HG03442 (cell line): Measurements from ENCODE around the gene UTP11.

Source experiments
- ATAC-seq: cut with Tn5 transposase; IDR thresholded peaks from one replicate; pipeline ENCODE4 v1.9.1; 2021; ENCODE audit warnings: mild to moderate bottlenecking, moderate library complexity; ENCODE audit not compliant: unreplicated experiment

Gene UTP11

DNA sequence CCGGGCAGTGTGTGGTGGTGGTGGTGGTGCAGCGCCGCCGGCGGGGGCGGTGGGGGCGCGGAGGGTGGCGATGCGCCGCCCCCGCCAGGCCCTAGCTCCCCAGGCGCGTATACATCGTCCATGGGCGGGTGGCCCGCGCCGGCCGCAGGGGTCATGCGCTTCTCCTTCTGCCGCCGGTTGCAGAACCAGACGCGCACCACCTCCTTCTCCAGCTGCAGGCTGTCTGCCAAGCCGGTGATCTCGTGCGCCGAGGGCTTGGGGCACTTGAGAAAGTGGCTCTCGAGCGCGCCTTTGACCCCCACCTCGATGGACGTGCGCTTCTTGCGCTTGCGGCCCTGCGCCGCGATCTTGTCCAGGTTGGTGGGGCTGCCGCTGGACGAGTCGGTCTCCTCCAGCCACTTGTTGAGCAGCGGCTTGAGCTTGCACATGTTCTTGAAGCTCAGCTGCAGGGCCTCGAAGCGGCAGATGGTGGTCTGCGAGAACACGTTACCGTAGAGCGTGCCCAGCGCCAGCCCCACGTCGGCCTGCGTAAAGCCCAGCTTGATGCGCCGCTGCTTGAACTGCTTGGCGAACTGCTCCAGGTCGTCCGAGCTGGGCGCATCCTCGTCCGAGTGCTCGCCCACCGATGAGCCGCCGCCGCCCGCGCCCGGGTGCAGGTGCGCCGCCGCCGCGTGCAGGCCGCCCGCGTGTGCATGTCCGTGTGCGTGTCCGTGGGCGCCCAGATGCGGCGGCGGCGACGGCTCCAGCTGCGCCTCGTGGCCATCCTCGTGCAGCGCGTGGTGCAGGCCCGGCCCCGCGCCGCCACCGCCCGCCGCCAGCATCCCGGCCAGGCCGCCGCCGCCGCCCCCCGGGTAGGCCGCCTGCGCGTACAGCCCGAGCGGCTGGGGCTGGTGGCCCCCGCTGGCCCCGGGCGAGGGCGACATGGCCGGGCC lies 33.1 kb downstream of the UTP11 start:
- ATAC-seq: no peak

DNA sequence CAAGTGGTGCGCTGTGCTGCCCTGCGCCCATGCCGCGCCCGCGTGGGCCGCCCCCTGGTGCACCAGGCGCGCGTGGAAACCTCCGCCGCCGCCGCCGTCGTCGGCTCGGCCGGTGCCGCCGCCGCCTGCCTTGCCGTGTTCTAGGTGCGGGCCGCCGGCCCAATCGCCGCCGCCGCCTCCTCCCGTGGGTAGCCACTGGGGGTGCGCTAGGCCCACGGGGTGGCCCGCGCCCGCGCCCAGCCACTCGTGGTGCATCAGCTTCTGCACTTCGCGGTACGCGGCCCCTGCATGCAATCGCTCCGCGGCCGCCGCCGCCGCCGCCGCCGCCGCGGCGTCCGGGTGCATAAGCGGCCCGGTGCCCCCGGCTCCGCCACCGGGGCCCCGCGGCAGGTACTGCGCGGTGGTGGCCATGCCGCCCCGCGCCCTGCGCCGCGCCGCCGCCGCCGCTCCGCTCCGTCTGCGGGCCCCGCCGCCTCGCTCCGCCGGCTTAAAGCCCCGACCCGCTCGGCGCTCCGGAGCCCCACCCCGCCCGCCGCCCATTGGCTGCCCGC lies 33.9 kb downstream of the UTP11 start, which contains the start of gene POU3F1:
POU3F1 (minus strand) TSS at position 461 of the 551 bp plus-strand sequence; CDS start at position 411, 50 bp downstream.
- peak; percentile 8 for ATAC-seq

DNA sequence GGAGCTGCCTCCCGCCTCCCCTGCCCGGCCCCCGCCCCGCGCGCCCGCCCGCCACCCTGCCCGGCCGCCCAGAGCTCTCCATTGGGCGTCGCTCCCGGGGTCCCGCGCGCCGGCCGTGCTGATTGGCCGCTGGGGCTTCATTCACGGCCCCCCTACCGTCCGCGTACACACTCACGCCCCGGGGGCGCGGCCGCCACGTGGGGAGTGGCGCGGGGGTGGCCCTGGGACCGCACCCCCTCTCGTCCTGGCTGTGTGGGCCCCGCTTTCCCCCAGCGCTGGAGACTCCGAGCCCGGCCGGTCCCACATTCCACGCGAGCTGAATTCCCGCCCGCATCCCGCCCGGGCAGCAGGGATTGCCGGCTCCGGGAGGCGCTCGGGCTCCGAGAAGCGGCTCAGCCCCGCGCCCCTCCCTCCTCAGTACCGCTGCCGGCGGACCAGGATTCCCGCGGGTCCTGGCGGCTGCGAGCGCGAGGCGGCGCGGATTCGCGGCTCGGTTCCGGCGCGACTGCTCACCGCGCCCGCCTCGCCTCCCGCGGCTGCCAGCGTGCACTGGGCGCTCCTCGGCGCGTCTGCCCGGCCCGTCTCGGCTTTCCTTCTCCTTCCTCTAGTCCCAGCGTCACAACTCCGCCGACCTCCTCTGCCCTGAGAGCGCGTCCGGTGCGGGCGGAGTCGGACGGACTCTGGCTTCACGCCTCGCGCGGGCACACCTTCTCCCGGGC lies 34.5 kb downstream of the UTP11 start:
- ATAC-seq: peak; percentile 63

DNA sequence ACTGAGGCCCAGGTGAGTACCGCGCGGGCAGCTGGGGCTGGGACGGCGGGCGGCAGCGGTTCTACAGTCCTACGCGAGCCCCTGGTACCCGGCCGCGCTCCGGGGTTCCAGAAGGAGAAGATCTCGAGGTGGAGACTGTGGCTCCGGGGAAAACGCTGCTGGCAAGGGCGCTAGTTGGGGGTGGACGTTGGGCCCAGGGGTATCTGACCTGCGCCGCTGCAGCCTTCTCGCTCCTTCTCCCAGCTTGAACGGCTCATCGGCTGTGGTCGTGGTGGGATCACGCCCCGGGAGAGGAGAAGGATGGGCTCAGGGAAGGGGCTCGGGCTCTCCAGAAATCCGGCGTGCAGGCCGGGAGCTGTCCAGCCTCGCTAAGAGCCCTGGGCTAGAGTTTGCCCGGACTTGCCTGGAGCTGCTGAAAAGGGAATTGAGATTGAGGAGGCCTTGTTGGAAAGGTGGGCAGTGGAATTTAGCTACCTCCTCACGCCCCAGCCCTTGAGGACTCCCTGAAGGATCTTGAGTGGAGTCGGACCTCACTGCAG lies 35.1 kb downstream of the UTP11 start:
- no peak for ATAC-seq

- no peak for ATAC-seq
Observed at GRCh38 chr1:38050397-38051078, 38.0 kb downstream of the UTP11 start.

GRCh38 chr1:38051079-38051543 lies 38.6 kb downstream of the UTP11 start:
- no peak for ATAC-seq

- no peak for ATAC-seq
Observed at GRCh38 chr1:38052750-38053415, 40.3 kb downstream of the UTP11 start.

GRCh38 chr1:38053416-38054091 lies 41.0 kb downstream of the UTP11 start:
- ATAC-seq: no peak

DNA sequence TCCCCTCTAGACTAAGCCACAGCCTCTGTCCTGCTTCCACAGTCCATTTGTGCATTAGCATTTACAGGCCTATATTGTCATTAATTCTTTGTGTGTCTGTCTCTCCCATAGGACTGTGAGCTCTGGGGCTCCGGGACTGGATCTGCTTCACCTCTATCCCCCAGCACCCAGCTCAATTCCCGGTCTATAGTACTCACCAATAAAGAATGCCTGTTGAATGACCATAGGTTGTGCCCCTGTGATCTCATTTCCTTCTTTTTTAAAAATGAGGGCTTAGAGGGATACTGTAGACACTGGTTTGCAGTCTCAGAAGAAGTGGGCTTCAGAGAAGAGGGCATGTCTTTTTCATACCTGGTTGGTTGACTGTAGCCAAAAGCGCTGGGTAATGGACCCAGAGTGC lies 42.9 kb downstream of the UTP11 start:
- no peak for ATAC-seq

GRCh38 chr1:38055965-38056364 lies 43.4 kb downstream of the UTP11 start:
- no peak for ATAC-seq

DNA sequence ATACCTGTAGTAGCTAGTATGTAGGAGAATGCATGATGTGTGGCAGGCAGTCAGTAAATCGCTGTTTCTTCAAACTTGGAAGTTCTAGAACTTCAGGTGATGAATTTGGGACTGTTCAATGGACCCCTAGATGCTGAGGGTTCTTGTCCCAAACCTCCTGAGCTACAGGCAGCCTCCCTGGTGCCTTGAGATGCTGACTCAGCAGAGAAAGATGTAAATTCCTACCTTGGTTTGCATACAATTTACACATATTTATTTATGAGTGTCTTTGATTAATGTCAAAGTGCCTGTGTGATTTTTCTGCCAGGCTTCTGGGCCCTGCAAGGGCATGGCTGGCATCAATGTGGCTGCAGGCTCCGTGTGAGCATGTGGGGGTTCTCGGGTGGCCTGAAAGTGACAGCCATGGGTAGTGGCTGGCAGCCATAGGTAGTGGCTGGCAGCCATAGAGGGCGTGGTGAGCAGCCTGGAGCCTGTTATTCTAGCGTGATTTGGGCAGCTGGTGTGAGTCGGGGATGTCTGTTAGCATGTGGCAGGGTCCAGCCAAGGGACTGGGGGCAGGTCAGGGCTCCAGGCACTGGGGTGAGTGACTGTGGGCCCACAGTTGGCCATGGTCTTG lies 47.2 kb downstream of the UTP11 start:
- ATAC-seq: no peak

GRCh38 chr1:38060498-38060897 lies 48.0 kb downstream of the UTP11 start:
- ATAC-seq: no peak

GRCh38 chr1:38061290-38061689 lies 48.8 kb downstream of the UTP11 start:
- ATAC-seq: no peak

DNA sequence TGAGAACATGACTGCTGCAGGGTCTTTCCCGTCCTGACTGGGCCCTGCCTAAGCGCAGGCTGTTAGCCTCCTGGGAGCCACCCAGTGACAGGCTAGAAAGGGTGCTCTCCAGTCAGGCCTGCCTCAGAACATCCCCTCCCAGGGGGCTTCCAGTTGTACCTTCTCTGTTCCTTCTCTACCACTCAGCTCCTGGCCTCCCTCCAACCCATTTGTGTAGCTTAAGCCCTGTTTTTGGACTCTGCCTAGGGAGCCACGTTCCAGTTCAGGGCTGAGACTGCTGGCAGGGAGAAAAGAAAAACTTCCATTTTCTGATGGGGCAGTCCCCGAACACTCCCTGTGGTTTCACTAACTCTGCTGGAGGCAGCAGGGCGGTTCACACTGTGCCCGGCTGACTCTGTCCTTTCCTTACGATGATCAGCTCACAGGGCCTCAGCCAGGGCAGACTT lies 49.4 kb downstream of the UTP11 start:
- ATAC-seq: peak; percentile 65

DNA sequence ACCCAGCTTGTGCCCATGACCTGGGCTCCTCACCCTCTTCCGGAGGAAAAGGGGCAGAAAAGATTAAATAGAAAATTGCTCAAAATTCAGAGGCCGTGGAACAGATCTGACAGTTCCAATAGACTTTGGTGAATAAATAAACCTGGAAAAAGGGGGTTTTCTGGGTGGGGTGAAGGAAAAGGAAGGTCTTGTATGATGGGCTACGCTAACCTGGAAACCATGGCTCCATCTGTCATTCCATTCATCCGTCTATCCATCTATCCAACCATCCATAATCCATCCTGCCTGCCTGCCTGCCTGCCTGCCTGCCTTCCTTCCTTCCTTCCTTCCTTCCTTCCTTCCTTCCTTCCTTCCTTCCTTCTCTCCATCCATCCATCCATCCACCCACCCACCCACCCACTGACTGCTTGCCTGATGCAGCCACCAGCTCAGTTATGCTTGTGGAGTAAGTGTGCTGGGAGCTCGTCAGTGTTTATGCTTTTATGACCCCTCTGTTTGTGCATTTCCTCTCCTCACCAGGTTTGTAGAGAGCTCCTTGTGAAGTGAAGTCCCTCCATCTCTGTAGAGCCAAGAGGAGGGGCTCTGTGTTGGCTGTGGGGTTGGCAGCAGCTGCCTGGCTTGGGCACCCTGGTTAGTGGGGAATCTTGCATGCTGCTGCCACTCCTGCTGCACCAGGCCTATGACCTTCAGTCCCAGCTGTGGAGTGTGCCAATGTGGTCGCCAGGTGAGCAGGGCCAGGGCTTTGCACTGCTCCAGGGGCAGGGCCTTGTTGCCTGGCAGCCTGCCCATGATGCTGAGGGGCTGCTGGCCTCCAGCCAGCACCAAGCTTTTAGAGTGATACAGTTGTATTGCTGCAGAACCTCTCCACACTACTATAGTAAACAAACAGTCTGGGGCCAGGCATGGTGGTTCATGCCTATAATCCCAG lies 50.1 kb downstream of the UTP11 start:
- no peak for ATAC-seq

DNA sequence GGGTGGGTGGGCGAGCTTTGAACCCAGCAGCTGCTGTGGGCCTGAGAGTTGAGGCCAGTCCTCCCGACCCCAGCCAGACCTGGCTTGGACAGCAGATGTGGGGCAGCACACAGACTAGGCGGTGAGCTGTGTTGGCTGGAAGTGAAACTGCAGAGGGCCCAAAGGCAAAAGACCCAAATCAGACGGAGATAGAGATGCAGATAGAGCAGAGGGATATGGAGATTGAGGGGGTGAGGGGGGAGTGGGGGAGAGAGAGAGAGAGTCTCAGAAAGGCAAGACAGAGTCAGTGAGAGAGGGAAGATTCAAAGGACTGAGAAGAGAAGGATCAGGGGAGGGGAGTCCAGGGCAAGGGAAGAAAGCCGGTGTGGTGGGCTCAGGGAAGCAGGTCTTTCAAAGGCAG lies 51.1 kb downstream of the UTP11 start:
- ATAC-seq: no peak

DNA sequence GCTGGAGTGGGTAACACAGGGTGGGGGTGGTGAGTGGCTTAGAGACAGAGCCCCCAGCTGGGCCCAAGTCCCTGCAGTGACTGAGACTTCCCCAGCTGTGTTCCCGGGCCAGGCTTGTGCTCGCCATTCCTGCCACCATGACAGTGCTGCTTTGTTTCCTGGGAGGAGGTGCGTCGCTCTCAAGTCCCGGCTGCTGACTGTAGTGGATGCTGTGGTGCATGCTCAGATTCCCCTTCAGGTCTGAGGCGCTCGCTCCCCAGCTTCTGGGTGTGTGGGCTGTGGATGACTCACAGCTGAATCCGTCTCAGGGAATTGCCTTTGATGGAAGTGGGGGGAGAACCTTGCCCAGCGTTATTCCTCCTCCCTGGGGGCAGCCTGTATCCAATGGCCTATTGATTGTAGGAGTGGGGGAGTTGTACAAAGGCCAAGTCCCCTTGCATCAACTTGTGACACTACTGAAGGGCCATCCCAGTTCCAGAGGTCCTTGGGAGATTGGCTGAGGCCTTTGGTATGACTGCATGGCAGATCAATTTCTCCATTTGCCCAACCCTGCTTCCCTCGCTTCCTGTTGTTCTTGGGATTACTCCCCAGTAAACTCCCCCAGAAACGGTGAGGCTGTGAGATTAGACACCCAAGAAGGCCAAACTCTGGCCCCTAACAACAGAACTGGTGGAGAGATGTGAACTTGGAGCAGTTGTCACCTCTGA lies 51.8 kb downstream of the UTP11 start:
- ATAC-seq: no peak
